ENCODE data around the gene CIROP.

Gene CIROP

GRCh38 chr14:23104591-23105347 lies at the start of gene CIROP:
CIROP (minus strand) TSS chr14:23104989; CDS start chr14:23104920, 69 bp downstream.
- DNase-seq, result no peak

- DNase-seq, result no peak
Measured at GRCh38 chr14:23153851-23154796, 49.3 kb upstream of the CIROP start.

GRCh38 chr14:23151342-23151741 lies 46.6 kb upstream of the CIROP start:
- no peak for DNase-seq

GRCh38 chr14:23149745-23150144 lies 45.0 kb upstream of the CIROP start:
- no peak for DNase-seq

- no peak for DNase-seq
Measured at GRCh38 chr14:23148591-23149249, 43.9 kb upstream of the CIROP start.

GRCh38 chr14:23147676-23148075 lies 42.9 kb upstream of the CIROP start:
- DNase-seq, result peak; percentile 21

GRCh38 chr14:23146980-23147379 lies 42.2 kb upstream of the CIROP start:
- DNase-seq, result no peak

- no peak for DNase-seq
Measured at GRCh38 chr14:23146351-23146910, 41.6 kb upstream of the CIROP start.

- DNase-seq, result no peak
Measured at GRCh38 chr14:23145794-23146350, 41.1 kb upstream of the CIROP start.

GRCh38 chr14:23143911-23144310 lies 39.1 kb upstream of the CIROP start:
- no peak for DNase-seq

GRCh38 chr14:23142826-23143225 lies 38.0 kb upstream of the CIROP start:
- no peak for DNase-seq

- no peak for DNase-seq
Measured at GRCh38 chr14:23141706-23142444, 37.1 kb upstream of the CIROP start.

- DNase-seq, result no peak
Measured at GRCh38 chr14:23140371-23140770, 35.6 kb upstream of the CIROP start.

- no peak for DNase-seq
Measured at GRCh38 chr14:23139874-23140273, 35.1 kb upstream of the CIROP start.

GRCh38 chr14:23137813-23138535 lies 33.2 kb upstream of the CIROP start:
- no peak for DNase-seq

GRCh38 chr14:23137192-23137812 lies 32.5 kb upstream of the CIROP start:
- DNase-seq, result no peak

- DNase-seq, result no peak
Measured at GRCh38 chr14:23136566-23137133, 31.9 kb upstream of the CIROP start.

- no peak for DNase-seq
Measured at GRCh38 chr14:23132970-23133369, 28.2 kb upstream of the CIROP start.

- no peak for DNase-seq
Measured at GRCh38 chr14:23131482-23131881, 26.7 kb upstream of the CIROP start.

GRCh38 chr14:23130871-23131270 lies 26.1 kb upstream of the CIROP start:
- DNase-seq, result no peak

Measured in kidney glomerular epithelial cell (primary cell).